Breast epithelium (tissue), 3 donors: Measurements from ENCODE around the gene CACNA1F.

Experiments used
- CTCF ChIP-seq, 3 donors: fragments of 450-650 bp; IDR thresholded peaks; one replicate each; pipeline ENCODE4 v1.5.1; 2016 to 2017; ENCODE audit warnings: antibody characterized with exemption in 3 of 3, mild to moderate bottlenecking in 3 of 3, moderate library complexity in 3 of 3
- POLR2A ChIP-seq: fragments of 450-650 bp; IDR thresholded peaks from one replicate; pipeline ENCODE4 v1.6.1; 2016; ENCODE audit warnings: antibody characterized with exemption, mild to moderate bottlenecking, moderate library complexity
- POLR2AphosphoS5 ChIP-seq, 3 donors: sonication (generic); formaldehyde crosslinking; IDR thresholded peaks; one replicate each; pipeline ENCODE4 v1.6.1; 2017; ENCODE audit warnings: antibody characterized with exemption in 3 of 3

- TF ChIP-seq CTCF (IDR thresholded peaks at IDR 0.05), result no peak
- no peak for TF ChIP-seq POLR2A
- no peak for TF ChIP-seq POLR2AphosphoS5 (IDR thresholded peaks at IDR 0.05)
These were observed 15.0 kb upstream of the CACNA1F start for GRCh38 chrX:49247916-49248811.
